Caki2 (cell line): ENCODE data around the gene CACNA1C. TPM values are rescaled to one million over a fixed set of nuclear protein-coding genes. Genes with fewer than 3 reads are reported as not detected.
"Not testable (repeated sequence)": the region's sequence is repeated elsewhere in the genome, so short reads cannot be mapped to it uniquely, and the experiment has no call there.

Source experiments
- DNase-seq: peaks from one replicate; pipeline ENCODE4 v3.0.0-alpha.2; 2015; ENCODE audit warnings: low read depth
- in situ Hi-C: cut with HindIII; loops from 2 replicates; pipeline ENCODE4 v1.10.0; 2016; ENCODE audit warnings: low sequenced_read_pairs, low pct_unique_long_range_greater_than_20kb, mixed read lengths
- total RNA-seq: library from RNA; depleted of rRNA; stranded (reverse); fragments of >200 nt; shearing (Covaris generic); gene quantifications from 2 replicates; pipeline ENCODE4 v1.2.3, GENCODE V29; 2014; ENCODE audit warnings: low replicate concordance

The CACNA1C gene
- total RNA-seq, 1 experiment from 2014 or later, result 1.2 TPM

GRCh38 chr12:2487278-2487677 is 434.5 kb downstream of the CACNA1C start:
- no peak for DNase-seq
- in situ Hi-C loops, result no loop called here

GRCh38 chr12:2488131-2488530 is 435.3 kb downstream of the CACNA1C start:
- in situ Hi-C loops, result no loop called here
- no peak for DNase-seq

GRCh38 chr12:2488596-2488995 is 435.8 kb downstream of the CACNA1C start:
- in situ Hi-C loops, result no loop called here
- DNase-seq, result no peak

GRCh38 chr12:2489275-2489674 is 436.5 kb downstream of the CACNA1C start:
- DNase-seq, result no peak
- in situ Hi-C loops, result no loop called here

DNA sequence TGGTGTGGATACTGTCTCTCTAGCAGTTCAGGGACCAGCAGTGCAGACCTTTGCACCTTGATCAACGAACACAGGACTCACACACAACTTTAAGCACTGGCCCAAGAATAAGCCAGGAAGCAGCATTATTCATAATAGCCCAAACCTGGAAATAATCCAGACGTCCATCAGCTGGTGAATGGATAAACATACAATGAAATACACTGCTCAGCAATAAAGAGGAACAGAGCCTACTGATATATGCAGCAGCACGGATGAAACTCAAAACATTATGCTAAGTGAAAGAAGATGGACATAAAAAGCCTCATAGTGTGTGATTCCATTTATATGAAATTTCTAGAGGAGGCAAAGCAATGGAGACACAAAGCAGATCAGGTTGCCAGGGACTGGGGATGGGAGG is 438.0 kb downstream of the CACNA1C start:
- DNase-seq, result no peak
- in situ Hi-C loops, result no loop called here

- in situ Hi-C loops, DNase-seq: not testable (repeated sequence)
Measured at GRCh38 chr12:2491349-2491748, 438.6 kb downstream of the CACNA1C start.

GRCh38 chr12:2492236-2492635 is 439.4 kb downstream of the CACNA1C start:
- no peak for DNase-seq
- in situ Hi-C loops, result no loop called here

DNA sequence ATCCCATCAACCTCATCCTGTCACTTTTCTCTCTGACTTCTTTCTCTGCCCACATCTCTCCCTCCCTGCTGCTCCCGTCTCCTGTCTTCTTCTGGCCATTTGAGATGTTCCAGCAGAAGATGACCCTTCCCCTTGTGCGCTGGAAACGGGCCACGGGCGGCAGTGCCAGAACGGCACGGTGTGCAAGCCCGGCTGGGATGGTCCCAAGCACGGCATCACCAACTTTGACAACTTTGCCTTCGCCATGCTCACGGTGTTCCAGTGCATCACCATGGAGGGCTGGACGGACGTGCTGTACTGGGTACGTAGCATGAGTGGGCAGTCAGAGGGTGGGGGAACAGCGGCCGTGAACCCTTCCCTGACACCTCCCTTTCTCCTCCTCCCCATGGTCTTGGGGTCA is 440.3 kb downstream of the CACNA1C start:
- in situ Hi-C loops, result no loop called here
- no peak for DNase-seq

- DNase-seq, result no peak
- in situ Hi-C loops, result no loop called here
Measured at GRCh38 chr12:2494486-2495192, 441.9 kb downstream of the CACNA1C start.

DNA sequence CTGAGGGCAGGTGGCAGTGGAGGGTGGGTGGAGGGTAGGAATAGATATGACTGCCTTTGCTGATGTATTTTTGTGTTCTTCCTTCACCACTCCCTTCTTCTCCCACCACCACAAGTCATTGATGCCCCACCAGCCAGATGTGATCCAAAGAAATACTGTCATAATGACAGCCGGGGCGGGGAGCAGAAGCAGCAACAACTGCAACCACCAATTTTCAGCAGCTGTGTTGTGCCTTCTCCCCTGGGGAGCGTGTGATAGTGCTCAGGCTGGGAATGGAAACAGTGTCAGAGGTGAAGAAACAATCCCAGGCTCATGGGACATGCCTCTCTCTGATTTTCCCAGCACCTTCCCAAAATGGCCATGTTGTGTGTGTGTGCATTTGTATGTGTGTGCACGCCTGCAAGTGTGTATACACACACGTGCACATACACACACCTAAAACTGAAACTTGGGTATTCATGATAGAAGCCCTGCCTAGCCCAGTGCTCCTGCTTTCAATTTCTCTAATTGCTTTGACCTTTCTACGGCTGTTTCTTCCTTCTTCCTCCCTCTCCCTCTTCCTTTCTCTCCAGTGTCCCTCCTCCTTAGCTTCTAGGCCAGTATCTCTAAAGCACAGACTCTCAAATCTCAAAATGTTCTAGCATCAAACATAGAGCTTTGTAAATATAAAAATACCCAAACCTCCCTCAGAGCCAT is 442.8 kb downstream of the CACNA1C start:
- DNase-seq, result no peak
- in situ Hi-C loops, result no loop called here

GRCh38 chr12:2498964-2499500 is 446.2 kb downstream of the CACNA1C start:
- in situ Hi-C loops, result no loop called here
- DNase-seq, result no peak

DNA sequence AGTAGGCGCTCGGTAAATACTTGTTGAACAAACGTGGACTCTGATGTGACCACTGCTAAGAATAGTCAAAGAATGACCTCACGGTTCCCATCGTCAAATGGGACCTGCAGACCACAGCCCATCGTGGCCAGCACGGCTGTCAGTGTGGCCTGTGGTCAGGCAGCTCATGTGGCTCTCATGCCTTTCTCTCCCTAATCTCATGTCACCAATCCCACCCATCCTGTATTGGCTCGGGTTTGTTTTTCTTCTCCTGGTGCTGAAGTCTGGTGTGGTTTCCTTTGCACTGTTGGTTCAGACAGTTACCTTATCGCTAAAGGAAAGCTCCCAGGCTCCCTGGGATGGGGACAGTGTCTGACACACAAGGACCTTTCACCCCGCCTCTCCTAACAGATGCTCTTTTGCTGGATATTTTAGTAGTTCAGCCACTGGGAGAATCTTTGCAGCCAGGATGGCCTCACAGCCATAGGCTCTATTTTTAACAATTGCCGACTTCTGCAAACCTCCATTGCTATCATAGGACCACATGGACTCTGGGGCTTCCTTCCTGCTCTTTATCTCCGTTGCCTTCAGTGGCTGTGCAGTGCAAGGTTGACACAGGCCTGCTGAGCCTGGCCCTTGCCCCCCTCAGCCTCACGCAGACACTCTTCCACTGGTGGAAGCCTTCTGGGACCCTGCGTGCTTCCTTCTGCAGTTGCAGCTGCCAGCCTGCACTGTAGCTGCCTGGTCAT is 448.8 kb downstream of the CACNA1C start:
- in situ Hi-C loops, result no loop called here
- no peak for DNase-seq

- in situ Hi-C loops, result no loop called here
- no peak for DNase-seq
Measured at GRCh38 chr12:2503036-2503435, 450.2 kb downstream of the CACNA1C start.

- in situ Hi-C loops, result no loop called here
- no peak for DNase-seq
Measured at GRCh38 chr12:2503762-2504161, 451.0 kb downstream of the CACNA1C start.

DNA sequence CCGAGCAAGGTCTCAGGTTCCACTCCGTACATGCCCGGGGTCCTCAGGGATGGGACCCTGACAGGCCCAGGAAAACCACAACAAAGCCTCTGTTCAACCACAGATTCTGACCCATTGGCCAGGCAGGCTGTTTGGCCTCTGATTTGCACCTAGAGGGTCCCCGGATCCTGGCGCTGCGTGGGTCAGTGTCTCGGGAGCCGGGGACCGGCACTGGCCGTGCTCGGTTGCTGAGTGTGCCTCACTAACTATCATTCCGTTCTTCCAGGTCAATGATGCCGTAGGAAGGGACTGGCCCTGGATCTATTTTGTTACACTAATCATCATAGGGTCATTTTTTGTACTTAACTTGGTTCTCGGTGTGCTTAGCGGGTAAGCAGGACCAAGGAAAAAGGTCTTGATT is 451.8 kb downstream of the CACNA1C start:
- in situ Hi-C loops, result no loop called here

GRCh38 chr12:2507814-2508213 is 455.0 kb downstream of the CACNA1C start:
- in situ Hi-C loops, result no loop called here
- DNase-seq, result no peak

More for the DNA sequence above, 451.8 kb downstream of the CACNA1C start:
- DNase-seq, result no peak

GRCh38 chr12:2509137-2509536 is 456.4 kb downstream of the CACNA1C start:
- in situ Hi-C loops, result no loop called here
- no peak for DNase-seq

DNA sequence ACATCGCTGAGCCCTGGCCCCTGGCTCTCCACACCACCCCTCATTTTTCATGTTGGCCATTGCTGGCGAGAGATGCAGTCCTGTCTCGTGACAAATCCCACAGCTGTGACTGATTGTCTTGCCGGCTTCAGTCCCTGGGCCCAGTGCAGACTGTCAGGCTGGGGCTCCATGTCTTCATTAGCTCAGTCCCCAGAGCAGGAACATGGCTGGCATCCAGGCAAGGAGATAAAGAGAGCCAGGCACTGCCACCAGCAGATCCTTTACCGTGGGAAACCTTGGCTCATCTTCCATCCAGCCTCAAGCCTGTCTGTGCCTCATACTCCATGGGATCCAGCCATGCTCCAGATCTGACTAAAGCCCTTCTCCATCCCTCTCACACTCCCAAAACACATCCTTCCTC is 457.3 kb downstream of the CACNA1C start:
- in situ Hi-C loops, result no loop called here
- no peak for DNase-seq
